Activated CD8-positive, alpha-beta memory T cell treated with anti-CD3 and anti-CD28 coated beads, Interleukin-2, amount 50 U/mL, for 1 hour (primary cell): ENCODE data around the gene AKAP5.
"Not testable (repeated sequence)": the region's sequence is repeated elsewhere in the genome, so short reads cannot be mapped to it uniquely, and the experiment has no call there.

ENCODE experiments used
- DNase-seq: peaks from one replicate; pipeline ENCODE4 v3.0.0-alpha.2; 2020; ENCODE audit errors: extremely low read depth

The AKAP5 gene

DNA sequence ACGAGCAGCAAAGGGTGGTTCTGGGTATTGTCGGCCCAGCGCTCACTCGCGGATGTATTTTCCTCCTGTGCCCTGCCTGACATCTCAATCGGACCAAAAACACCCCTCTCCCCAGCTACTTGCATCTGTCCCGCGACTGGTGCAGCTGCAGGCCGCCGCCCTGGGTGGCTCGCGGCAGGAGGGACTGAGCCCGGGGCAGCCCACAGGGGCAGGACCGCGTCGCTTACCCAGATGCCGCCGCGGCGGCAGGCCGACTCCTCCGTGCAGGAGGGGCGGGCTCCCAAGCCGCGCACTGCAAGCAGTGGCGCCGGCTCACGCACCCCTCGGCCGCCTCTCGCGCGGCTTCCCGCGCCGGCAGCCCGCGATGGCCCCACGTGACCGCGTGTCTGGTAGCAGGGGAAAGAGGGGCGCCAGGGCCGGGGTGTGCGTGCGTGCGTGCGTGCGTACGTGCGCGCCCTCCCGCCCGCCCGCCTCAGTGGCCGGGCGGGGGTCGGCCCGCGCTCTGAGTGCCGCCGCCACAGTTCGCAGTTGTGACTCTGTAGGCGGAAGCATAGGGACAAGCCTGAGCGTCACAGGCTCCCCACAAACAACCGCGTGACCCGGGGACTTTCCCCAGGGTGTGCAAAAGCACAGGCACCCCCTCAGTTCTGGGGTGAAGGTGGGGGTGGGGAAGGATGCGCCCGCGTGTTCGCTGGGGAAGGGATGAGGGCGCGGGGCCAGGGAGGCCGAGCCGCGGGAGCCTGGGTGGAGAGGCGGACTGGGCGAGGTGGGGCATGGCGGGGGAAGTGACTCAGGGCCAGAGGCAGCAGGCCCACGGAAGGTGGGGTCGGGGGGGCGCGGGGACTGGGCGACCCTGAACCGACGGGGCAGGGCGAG, 38.4 kb downstream of the AKAP5 start, which contains the start of gene ZBTB25:
Gene ZBTB25 (minus strand): TSS at position 405 of the 876 bp plus-strand sequence. CDS start 13,305 bp downstream, outside the sequence.
- DNase-seq, result peak; percentile 96

DNA sequence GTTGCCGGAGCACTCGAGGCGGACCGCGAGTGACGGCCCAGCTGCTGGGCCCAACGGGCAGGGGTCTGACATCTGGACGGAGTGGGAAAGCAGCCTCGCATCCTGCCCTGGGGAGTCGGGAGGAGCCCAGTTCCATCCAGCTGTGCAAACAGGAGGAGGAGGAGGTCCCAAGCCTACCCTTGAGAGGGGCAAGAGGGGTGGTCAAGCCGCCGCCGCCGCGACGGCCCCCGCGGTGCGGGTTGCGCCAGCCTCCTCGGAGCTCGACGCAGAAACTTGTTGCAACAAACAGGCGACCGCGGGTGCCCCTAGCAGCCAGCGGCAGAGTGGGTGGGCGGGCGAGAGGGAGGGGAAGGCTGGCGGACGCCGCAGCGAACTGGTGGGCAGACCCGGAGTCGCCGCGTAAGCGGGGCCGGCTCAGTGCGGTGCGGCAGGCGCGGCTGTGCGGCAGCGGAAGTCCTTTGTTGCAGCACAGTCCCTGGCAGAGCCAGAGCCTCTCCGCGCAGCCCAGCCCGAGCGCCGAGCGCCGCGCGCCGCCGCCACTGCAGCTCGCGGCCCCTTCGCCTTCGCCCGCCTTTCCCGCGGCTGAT, 39.1 kb downstream of the AKAP5 start, which contains the start of gene ZBTB1:
Gene ZBTB1 (plus strand): TSS at position 461 of the 587 bp plus-strand sequence. CDS start 16,735 bp downstream, outside the sequence.
- peak; percentile 63 for DNase-seq

DNA sequence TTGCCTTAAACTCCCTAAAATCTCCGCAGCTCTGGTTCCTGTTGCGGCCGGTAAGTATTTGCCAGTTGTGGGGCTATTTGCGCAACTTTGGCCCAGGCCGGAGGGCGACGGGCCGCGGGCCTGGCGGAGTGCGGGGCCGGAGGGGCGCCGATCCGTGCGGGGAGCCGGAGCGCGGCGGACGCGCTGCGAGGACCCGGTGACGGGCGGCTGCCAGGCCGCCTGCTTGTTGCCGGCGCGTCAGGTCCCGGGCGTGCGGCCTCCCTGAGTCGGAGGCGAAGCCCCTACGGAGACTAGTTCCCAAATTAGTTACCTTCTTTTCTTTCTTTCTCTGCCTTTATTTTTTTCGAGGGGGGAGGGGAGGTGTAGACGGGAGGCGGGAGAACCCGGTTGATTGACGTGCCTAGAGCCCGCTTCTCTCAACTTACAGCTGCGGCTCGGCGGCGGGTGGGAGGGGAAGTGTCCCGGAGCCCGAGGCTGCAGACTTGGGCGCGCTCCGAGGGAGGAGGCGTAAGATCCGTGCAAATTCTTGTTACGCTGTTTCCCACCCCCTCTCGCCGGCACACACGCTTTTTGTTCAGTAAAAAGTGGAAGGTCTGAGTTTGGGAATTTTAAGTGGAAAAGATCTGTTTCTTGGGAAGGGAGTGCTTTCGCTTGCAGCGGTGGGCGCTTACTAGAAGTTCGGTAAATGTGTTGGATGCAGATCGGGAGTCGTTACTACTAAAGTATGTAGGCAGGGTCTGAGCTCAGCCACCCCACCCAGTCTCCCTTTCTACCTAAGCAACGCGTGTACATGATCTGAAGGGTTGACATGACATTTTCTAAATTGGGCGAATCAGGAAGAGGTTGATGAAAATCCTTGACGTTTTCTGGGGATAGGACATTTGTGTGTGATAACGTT, 39.8 kb downstream of the AKAP5 start:
- DNase-seq, result peak; percentile 72

DNA sequence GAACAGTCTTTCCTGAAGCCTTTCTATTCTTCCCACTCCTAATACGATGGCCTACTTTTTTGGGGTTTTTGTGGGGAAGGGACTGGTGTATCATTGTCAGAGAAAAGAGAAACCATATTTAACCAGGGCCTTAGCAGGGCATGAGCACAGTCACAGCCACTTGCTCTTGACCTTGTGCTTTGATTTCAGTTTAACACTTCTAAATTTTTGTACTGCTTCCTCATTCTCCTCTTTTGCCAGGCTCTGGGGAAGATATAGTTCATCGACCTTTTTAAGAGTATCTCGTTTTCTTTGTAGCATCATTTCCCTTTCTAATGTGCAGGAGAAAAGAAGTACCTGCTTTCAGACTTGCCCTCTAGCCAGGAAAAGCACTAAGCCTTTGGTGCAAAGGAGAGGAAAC, 41.4 kb downstream of the AKAP5 start:
- DNase-seq, result no peak

DNA sequence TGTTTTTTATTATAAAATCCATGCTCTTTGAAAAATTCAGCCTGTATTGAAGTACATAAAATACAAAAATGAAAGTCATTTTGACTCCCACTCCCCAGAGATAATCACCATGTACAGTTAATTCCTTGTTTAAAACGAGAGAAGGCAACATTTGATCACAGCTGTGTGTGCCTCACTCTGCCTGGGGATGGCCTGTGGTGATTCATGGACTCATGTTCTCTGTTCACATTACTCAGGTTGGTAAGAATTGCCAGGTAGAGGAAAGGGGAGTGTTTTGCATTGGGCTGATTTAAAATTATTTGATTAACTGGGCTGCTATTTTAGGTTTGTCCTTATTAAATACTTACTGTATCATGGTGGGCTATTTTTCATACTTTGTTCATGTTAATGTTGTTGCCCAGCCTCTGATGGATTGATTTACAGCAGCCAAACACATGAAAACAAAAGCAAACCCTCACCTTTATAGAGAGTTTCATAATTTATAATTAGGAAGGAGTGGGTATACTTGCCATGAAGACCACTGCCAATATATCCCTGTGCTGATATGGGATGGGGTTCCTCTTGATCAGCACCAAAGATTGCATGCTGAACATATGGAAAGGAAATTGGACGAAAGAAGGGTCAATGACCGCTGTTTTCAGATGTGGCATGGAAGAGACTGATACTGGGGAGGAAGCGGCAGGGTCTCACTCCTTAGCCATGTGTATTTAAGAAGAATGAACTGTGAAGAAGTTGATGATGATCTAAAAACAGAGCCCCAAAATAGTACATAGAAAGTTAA, 42.3 kb downstream of the AKAP5 start:
- DNase-seq, result no peak

DNA sequence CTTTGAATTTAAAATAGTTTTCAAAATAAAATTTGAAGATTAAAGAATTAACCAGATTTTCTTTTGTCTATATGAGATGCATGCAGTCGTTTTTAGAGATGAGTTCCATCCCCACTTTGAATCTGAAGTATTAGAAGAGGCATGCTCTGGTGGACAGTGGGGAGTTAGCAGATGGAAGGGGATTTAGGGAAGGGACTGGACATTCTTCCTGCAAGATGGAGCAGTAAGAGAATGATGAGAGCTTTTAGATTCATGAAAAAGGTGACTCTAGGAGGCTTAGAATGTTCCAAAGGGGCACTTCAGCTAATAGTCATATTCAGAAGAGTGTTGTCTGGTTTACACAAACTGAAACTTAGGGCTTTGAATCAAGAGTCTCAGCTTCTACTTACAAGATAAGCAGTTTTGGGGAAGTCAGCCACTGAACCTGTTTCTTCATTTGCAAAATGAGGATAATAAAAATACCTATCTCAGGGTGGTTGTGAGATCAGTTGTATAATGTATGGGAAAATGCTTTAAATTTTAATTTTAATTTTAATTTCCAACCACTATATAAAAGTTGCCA, 43.0 kb downstream of the AKAP5 start:
- no peak for DNase-seq

DNA sequence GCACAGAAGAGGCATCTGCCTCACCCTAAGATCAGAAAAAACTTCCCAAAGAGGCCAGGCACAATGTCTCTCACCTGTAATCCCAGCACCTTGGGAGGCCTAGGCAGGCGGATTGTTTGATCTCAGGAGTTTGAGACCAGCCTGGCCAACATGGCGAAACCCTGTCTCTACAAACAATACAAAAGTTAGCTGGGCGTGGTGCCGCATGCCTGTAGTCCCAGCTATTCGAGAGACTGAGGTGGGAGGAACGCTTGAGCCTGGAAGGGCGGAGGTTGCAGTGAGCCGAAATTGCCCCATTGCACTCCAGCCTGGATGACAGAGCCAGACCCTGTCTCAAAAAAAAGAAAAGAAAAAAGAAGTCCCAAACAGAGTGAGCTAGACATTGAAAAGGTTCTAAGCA, 43.7 kb downstream of the AKAP5 start:
- no peak for DNase-seq

DNA sequence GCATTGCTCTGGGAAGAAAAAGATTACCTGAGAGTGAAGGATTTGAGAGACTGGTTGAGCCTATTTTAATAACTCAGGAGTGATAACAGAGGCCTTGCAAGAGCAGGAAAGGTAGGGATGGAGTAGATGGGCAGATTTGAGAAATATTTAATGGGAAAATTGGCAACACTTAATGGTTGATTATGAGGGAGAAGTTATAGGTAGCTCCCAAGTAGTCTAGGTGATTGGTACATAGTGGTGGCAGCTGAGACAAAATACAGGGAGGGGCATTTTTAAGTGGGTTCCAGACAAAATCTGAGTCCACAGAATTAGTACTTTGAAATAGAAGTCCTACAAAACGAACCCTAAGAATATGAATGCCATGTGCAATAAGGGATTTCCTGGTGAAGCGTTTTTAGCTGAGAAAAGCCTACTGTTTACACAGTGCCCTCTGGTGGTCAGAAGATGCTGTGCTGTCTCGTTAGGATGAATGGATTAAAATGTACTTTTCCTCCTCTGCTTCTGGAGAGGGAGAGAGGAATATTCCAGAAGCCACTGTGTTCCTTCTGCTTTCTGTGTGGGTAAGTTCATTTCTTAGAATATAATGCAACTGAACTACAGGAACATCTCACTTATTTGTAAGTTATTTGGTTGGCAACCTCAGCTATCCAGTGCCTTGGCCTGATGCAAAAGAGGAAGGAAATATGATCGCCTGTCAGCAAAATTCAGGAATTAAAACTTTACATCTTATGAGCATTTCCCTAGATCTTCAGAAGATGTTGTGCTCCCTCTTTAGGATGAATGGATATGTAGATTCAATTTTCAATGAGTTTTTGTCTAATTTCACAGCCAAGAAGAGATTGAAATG, 45.7 kb downstream of the AKAP5 start:
- DNase-seq, result no peak

DNA sequence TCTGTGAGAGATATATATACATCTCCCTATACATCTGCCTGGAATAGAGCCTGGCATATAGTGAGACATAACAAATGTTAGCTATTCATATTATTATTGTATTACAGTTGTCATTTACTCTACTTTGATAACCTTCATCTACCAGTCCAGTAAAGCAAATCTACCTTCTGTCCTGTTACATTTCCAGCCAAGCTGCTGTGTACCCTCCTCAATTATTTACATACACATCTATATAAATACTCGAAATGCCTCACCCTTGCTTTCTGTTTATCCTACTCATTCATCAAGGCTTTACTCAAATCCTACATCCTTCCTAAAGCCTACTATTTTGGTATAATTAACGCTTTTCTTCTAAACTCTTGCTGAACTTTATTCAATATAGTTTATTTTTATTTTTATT, 48.0 kb downstream of the AKAP5 start:
- no peak for DNase-seq

DNA sequence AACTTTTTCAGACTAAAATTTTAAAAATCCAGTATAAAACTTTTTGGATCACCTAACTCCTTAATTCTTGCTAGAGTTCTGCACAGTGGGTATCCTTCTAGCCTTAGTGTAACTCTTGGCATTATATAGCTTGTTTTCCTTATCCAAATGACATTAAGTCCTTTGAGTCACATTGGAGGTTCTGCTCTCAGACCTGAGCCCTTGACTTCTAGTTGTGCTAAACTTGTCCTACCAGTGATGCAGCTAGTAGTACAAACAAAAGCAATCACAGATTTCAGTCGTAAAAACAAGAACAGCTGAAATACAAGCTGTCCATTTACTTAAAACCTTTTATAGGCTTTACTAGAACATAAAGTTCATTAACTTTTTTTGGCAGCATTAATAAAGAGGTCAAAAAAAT, 49.8 kb downstream of the AKAP5 start:
- DNase-seq, result no peak

DNA sequence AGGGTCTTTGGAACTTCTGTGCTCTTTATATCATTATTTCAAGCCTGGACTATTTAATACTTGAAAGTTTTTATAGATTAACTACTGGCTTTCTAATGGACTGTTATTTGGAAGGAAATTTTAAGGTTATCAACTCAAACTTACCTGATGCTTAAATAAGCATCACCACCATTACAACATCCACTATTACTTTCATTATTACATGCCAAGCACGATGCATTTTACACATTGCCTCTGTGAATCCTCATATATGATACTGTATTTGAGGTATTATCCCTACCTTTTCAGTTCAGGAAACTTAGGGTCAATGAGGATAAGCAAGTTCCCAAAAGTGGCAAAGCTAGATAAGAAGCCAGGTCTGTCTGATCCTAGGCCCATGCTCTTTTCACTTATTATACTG, 51.7 kb downstream of the AKAP5 start:
- DNase-seq, result no peak

DNA sequence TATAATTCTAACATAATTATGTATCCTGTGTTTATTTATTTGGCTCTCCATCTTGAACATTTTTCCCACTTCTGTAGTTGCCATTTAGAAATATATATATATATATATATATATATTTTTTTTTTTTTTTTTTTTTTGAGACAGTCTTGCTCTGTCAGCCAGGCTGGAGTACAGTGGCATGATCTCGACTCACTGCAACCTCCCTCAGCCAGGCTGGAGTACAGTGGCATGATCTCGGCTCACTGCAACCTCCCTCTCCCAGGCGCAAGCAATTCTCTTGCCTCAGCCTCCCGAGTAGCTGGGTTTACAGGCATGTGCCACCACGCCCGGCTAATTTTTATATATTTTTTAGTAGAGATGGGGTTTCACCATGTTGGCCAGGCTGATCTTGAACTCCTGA, 52.4 kb downstream of the AKAP5 start:
- DNase-seq, result not testable (repeated sequence)

DNA sequence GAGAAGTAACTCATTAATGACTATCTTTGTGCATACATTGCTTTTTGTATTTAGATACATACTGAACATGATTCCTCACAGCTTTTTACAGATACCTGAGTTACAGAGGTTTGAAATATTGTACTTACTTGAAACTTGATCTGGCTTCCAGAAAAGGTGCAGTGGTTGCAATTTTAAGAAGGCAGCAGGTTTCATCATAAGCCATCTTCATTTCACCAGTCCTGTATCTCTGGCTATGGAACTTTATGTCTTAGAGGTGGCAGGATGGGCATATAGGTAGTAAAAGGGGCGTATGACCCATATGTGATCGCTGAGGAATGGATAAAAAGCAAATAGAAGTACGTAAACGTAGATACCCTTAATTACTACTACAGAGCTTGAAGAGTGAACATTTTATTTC, 52.9 kb downstream of the AKAP5 start:
- no peak for DNase-seq

DNA sequence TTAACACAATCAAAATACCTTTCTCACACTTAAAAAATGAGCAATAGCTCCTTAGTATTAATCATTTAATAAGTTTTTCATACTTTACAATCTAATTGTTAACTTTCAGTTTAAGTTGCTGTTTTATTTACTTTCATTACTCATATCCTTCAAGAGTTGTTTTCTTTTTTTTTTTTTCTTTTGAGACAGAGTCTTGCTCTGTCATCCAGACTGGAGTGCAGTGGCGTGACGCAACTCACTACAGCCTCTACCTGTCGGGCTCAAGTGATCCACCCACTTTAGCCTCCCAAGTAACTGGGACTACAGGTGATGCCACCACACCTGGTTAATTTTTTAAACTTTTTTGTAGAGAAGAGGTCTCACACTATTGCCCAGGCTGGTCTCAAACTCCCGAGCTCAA, 55.4 kb downstream of the AKAP5 start:
- DNase-seq, result no peak

DNA sequence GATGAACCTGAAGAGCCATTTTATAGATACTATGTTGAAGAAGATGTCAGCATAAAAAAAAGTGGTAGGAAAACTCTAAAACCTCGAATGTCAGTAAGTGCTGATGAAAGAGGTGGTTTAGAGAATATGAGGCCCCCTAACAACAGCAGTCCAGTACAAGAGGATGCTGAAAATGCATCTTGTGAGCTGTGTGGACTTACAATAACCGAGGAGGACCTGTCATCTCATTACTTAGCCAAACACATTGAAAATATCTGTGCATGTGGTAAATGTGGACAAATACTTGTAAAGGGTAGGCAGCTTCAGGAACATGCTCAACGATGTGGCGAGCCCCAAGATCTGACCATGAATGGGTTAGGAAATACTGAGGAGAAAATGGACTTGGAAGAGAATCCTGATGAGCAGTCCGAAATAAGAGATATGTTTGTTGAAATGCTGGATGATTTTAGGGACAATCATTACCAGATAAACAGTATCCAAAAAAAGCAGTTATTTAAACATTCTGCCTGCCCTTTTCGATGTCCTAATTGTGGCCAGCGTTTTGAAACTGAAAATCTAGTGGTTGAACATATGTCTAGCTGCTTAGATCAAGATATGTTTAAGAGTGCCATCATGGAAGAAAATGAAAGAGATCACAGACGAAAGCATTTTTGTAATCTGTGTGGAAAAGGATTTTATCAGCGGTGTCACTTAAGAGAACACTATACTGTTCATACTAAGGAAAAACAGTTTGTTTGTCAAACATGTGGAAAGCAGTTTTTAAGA, 57.5 kb downstream of the AKAP5 start:
- no peak for DNase-seq
